RWPE2 (cell line): Measurements from ENCODE around the gene MYPOP.

ENCODE experiments used
- ATAC-seq: fragments of 200-7000 bp; cut with Tn5 transposase; 3 replicates; pipeline ENCODE4 v1.9.1; 2021; ENCODE audit warnings: low read depth
- DNase-seq: peaks from one replicate; pipeline ENCODE4 v3.0.0-alpha.2; 2020; ENCODE audit warnings: low spot score
- H3K27ac ChIP-seq: fragments of 450-650 bp; 2 replicates; pipeline ENCODE4 v1.5.1; 2017; ENCODE audit warnings: mild to moderate bottlenecking; ENCODE audit not compliant: poor library complexity, severe bottlenecking
- H3K27me3 ChIP-seq: fragments of 250-450 bp; sonication (Bioruptor Pico); 2 replicates; pipeline ENCODE4 v1.5.1; 2021; ENCODE audit warnings: mild to moderate bottlenecking, moderate library complexity; ENCODE audit not compliant: insufficient read depth, poor library complexity, severe bottlenecking
- H3K36me3 ChIP-seq: fragments of 250-450 bp; sonication (Bioruptor Pico); 2 replicates; pipeline ENCODE4 v1.5.1; 2020; ENCODE audit warnings: low read depth, mild to moderate bottlenecking, moderate library complexity
- H3K4me1 ChIP-seq: fragments of 250-450 bp; sonication (Bioruptor Pico); 2 replicates; pipeline ENCODE4 v1.5.1; 2021; ENCODE audit warnings: mild to moderate bottlenecking, moderate library complexity; ENCODE audit not compliant: insufficient read depth, poor library complexity, severe bottlenecking
- H3K4me3 ChIP-seq: fragments of 250-450 bp; sonication (Bioruptor Pico); 2 replicates; pipeline ENCODE4 v1.5.1; 2021; ENCODE audit warnings: mild to moderate bottlenecking, moderate library complexity; ENCODE audit not compliant: severe bottlenecking
- H3K9me3 ChIP-seq: fragments of 250-450 bp; sonication (Bioruptor Pico); 2 replicates; pipeline ENCODE4 v1.5.1; 2021; ENCODE audit warnings: mild to moderate bottlenecking, moderate library complexity; ENCODE audit not compliant: severe bottlenecking
- CTCF ChIP-seq: fragments of 450-650 bp; IDR thresholded peaks from one replicate; pipeline ENCODE4 v1.5.1; 2017; ENCODE audit warnings: mild to moderate bottlenecking, moderate library complexity; ENCODE audit not compliant: poor library complexity, severe bottlenecking

MYPOP gene

DNA sequence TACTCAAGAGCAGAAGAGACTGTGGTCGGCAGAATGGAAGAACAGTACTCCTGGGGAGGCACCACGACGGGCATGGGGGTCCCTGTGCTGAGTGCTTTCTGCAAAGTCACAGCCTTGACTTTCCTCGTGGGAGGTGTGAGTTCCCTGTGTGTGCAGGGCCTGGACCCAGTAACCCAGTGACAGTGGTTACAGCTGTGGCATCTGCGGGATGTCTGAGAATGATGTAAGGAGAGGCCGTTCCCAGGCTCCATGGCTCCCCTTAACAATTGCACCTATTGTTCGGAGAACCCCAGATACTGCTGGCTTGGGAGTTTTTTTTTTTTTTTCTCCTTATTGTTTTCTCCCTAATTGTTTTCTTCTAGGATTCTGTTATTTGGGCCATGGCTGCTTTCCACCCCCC is 17.3 kb upstream of the MYPOP start:
- Histone ChIP-seq H3K27ac (no peak overlapping the region), H3K36me3 (no peaks in the 10 kb centered on the region), H3K9me3 (no peaks in the 10 kb centered on the region), H3K4me3 (no peak overlapping the region), H3K27me3 (no peaks in the 10 kb centered on the region), H3K4me1 (no peaks in the 10 kb centered on the region)
- ATAC-seq (no peak), DNase-seq (no peak)
- TF ChIP-seq CTCF = no peak

GRCh38 chr19:45918721-45919120 is 16.3 kb upstream of the MYPOP start:
- H3K27ac ChIP-seq = no peak overlapping the region
- no peaks in the 10 kb centered on the region for H3K9me3 ChIP-seq
- TF ChIP-seq CTCF = no peak
- no peak for DNase-seq
- ATAC-seq = no peak
- H3K4me1 ChIP-seq = no peaks in the 10 kb centered on the region
- H3K4me3 ChIP-seq = no peak overlapping the region
- H3K36me3 ChIP-seq = no peaks in the 10 kb centered on the region
- no peaks in the 10 kb centered on the region for H3K27me3 ChIP-seq

DNA sequence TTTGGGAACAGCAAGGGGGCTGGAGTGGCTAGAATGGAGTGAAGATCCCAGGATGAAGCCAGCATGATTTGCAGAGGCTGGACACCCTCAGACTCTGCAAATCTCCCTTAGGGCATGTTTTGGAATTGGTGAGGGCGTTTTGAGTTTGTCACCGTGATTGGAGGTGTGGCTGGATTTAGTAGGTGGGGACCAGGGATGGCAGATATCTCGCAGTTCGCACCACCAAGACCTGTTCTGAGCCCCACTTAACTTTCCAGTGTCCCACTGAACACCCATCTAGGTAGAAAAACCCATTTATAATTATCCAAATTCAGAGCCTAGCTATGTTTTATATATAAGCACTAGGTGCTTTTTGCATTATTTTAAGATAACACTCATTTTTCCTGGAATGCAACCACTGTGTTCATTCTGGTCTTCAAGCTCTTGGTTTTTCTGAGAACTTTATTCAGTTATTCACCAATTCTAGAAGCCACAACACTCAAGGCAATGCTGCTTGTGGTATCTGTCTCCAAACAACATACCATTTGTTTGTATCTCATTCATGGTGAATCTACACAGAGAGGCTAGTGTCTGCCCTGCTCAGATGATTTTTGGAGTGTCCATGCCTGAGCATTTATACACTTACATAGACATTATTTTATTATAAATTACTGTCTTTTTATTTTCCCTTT is 15.1 kb upstream of the MYPOP start:
- Histone ChIP-seq H3K4me3 (no peak overlapping the region), H3K27ac (no peak overlapping the region), H3K4me1 (no peaks in the 10 kb centered on the region)

DNA sequence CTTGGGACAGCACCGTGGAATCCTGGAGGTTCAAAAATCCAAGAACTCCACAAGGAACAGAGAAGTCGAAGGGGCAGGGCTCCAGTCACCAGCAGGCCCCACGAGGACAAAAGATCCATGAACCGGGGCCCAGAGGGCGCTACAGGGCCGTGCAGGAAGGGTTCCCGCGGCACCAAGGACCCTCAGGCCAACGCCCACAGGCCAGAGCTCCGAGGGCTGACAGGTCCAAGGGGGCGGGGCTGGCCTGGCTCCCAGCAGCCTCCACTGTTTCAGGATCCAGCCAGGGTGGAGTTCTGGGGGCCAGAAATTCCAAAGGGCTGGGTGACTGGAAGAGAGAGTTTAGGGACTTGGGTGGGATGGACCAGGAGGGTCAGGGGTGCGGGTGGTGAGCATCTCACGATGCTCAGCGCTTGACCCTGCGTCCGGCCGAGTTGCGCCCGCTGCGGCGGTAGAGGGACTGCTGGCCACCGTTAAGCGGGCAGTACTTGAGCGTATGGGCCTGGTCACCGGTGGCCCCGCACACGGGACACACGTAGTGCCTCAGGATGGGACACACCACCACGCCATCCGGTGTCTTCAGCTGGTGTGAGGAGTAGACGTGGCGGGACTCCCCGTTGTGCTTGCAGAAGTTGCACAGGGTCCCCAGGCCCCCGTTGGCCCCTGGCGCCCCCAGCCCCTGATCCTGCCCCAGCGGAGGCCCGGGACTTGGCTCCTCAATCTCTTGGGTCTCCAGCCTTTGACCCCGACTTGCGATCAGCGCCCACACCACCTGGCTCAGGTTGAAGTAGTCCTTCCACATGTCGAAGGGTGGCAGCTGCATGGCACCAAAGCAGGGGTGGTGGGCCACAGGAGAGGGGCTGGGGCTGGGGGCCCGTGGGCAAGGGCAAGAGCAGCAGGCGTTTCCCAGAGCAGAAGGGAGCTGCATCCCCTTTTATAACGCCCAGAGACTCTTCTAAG is 11.7 kb upstream of the MYPOP start, which contains the start of gene NANOS2:
TSS of gene NANOS2 (minus strand) at position 905 of the 957 bp plus-strand sequence. CDS start at position 820, 85 bp downstream.
- TF ChIP-seq CTCF = no peak
- ATAC-seq = no peak
- Histone ChIP-seq H3K36me3 (no peaks in the 10 kb centered on the region), H3K27ac (no peak within 1 kb of the TSS), H3K4me3 (no peak within 1 kb of the TSS), H3K4me1 (no peaks in the 10 kb centered on the region), H3K9me3 (no peaks in the 10 kb centered on the region), H3K27me3 (no peaks in the 10 kb centered on the region)
- DNase-seq = no peak

More for the DNA sequence above, 15.1 kb upstream of the MYPOP start:
- no peak for DNase-seq
- TF ChIP-seq CTCF = no peak
- ATAC-seq = no peak
- no peaks in the 10 kb centered on the region for H3K27me3 ChIP-seq
- H3K9me3 ChIP-seq = no peaks in the 10 kb centered on the region
- no peaks in the 10 kb centered on the region for H3K36me3 ChIP-seq

DNA sequence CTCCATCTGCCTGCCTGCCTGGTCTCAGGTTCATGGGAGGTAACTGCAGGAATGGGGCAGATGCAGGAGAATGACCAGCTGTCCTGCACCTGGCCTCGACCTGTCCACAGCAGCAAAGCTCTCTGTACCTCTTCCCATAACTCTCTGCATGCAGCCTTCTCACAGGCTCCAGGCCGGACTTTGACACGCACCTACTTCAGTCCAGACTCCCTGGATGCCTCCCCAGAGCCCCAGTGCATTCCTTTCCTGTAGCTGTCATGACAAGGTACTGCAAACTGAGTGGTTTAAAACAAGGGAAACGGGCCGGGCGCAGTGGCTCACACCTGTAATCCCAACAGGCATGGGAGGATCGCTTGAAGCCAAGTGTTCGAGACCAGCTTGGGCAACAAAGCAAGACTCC is 8.9 kb upstream of the MYPOP start:
- DNase-seq = no peak
- no peaks in the 10 kb centered on the region for H3K36me3 ChIP-seq
- no peak overlapping the region for H3K27ac ChIP-seq
- no peak for TF ChIP-seq CTCF
- H3K4me1 ChIP-seq = no peaks in the 10 kb centered on the region
- H3K9me3 ChIP-seq = no peaks in the 10 kb centered on the region
- ATAC-seq = no peak; the same call in 2 of the 3 replicates
- H3K4me3 ChIP-seq = no peak overlapping the region
- H3K27me3 ChIP-seq = no peaks in the 10 kb centered on the region
